Right atrium auricular region (tissue), 2 donors: ENCODE results near the gene CGRRF1. TPM values are rescaled to one million over a fixed set of nuclear protein-coding genes. Genes with fewer than 3 reads are reported as not detected.

Experiments
- DNase-seq: peaks from one replicate; pipeline ENCODE4 v3.0.0-alpha.2; 2019; ENCODE audit warnings: low spot score
- H3K27ac ChIP-seq, 2 donors: fragments of 200-600 bp; sonication (generic); 1 replicate in 1 of 2; 2 replicates in 1 of 2; pipeline ENCODE4 v1.5.1; 2016 to 2019
- H3K27me3 ChIP-seq, 2 donors: fragments of 200-600 bp; sonication (generic); one replicate each; pipeline versions ENCODE4 v1.5.1 to v1.6.0; 2017 to 2019
- H3K36me3 ChIP-seq: fragments of 200-600 bp; sonication (generic); one replicate; pipeline ENCODE4 v1.5.1; 2016
- H3K4me1 ChIP-seq, 2 donors: fragments of 200-600 bp; sonication (generic); one replicate each; pipeline versions ENCODE4 v1.5.1 to v1.6.0; 2017 to 2019
- H3K4me3 ChIP-seq, 2 donors: fragments of 200-600 bp; sonication (generic); 1 replicate in 1 of 2; 2 replicates in 1 of 2; pipeline ENCODE4 v1.5.1; 2017 to 2019; ENCODE audit warnings: mild to moderate bottlenecking in 1 of 2, moderate library complexity in 1 of 2
- H3K9me3 ChIP-seq, 2 donors: fragments of 200-600 bp; sonication (generic); one replicate each; pipeline ENCODE4 v1.5.1; 2019
- CTCF ChIP-seq, 2 donors: fragments of 200-600 bp; sonication (generic); IDR thresholded peaks; one replicate each; pipeline ENCODE4 v1.5.1; 2019; ENCODE audit warnings: antibody characterized with exemption in 2 of 2
- total RNA-seq, 2 donors: library from RNA; depleted of rRNA; stranded (reverse); fragments of >200 nt; gene quantifications; one replicate each; pipeline ENCODE4 v1.1.0, GENCODE V29; 2016

Gene CGRRF1
- total RNA-seq, 2 donors from 2014 or later, result 12.4 to 17.4 TPM

GRCh38 chr14:54515670-54516069, 6.0 kb downstream of the CGRRF1 start:
- no peak overlapping the region for H3K27ac ChIP-seq
- no peak for TF ChIP-seq CTCF (IDR thresholded peaks at IDR 0.05)
- H3K4me1 ChIP-seq, result peaks cover 0 to 24% of the 10 kb centered on the region in 2 donors
- H3K27me3 ChIP-seq, result no peaks in the 10 kb centered on the region
- DNase-seq, result no peak
- no peak overlapping the region for H3K4me3 ChIP-seq
- H3K36me3 ChIP-seq, result peaks cover 6% of the 10 kb centered on the region
- H3K9me3 ChIP-seq, result peaks cover 0 to 10% of the 10 kb centered on the region in 2 donors

- TF ChIP-seq CTCF (IDR thresholded peaks at IDR 0.05), result no peak
- H3K27me3 ChIP-seq, result no peaks in the 10 kb centered on the region
- DNase-seq, result no peak
- H3K4me1 ChIP-seq, result peaks cover 0 to 14% of the 10 kb centered on the region in 2 donors
- H3K9me3 ChIP-seq, result peaks cover 0 to 10% of the 10 kb centered on the region in 2 donors
- H3K36me3 ChIP-seq, result peaks cover 6% of the 10 kb centered on the region
- H3K4me3 ChIP-seq, result no peak overlapping the region
- H3K27ac ChIP-seq, result no peak overlapping the region
Measured at GRCh38 chr14:54516709-54517108, 7.0 kb downstream of the CGRRF1 start.

GRCh38 chr14:54524410-54524809, 14.7 kb downstream of the CGRRF1 start:
- H3K27ac ChIP-seq, result no peak overlapping the region

GRCh38 chr14:54528973-54529372, 19.3 kb downstream of the CGRRF1 start:
- peaks cover 0 to 4% of the 10 kb centered on the region in 2 donors for H3K4me1 ChIP-seq
- peaks cover 28% of the 10 kb centered on the region for H3K36me3 ChIP-seq
- no peak for TF ChIP-seq CTCF (IDR thresholded peaks at IDR 0.05)
- DNase-seq, result no peak
- no peaks in the 10 kb centered on the region for H3K27me3 ChIP-seq
- H3K4me3 ChIP-seq, result no peak overlapping the region
- H3K27ac ChIP-seq, result no peak overlapping the region
- no peaks in the 10 kb centered on the region for H3K9me3 ChIP-seq

More at GRCh38 chr14:54524410-54524809, 14.7 kb downstream of the CGRRF1 start:
- no peaks in the 10 kb centered on the region for H3K4me1 ChIP-seq
- H3K9me3 ChIP-seq, result no peaks in the 10 kb centered on the region
- no peak for TF ChIP-seq CTCF (IDR thresholded peaks at IDR 0.05)
- DNase-seq, result no peak
- H3K36me3 ChIP-seq, result peaks cover 40% of the 10 kb centered on the region
- no peak overlapping the region for H3K4me3 ChIP-seq
- H3K27me3 ChIP-seq, result no peaks in the 10 kb centered on the region

GRCh38 chr14:54529811-54530210, 20.1 kb downstream of the CGRRF1 start:
- Histone ChIP-seq H3K27ac (no peak overlapping the region), H3K27me3 (no peaks in the 10 kb centered on the region), H3K36me3 (peaks cover 20% of the 10 kb centered on the region), H3K4me3 (no peak overlapping the region), H3K4me1 (peaks cover 0 to 4% of the 10 kb centered on the region in 2 donors), H3K9me3 (no peaks in the 10 kb centered on the region)
- TF ChIP-seq CTCF (IDR thresholded peaks at IDR 0.05), result no peak
- DNase-seq, result no peak
